GM18868 (cell line): ENCODE measurements around the gene C4BPB.

Experiments used
- ATAC-seq: cut with Tn5 transposase; IDR thresholded peaks from one replicate; pipeline ENCODE4 v1.9.1; 2021; ENCODE audit warnings: mild to moderate bottlenecking, moderate library complexity; ENCODE audit not compliant: unreplicated experiment

Gene C4BPB

GRCh38 chr1:207084232-207084631 lies 4.4 kb upstream of the C4BPB start:
- ATAC-seq: no peak

GRCh38 chr1:207084701-207085180 lies 3.9 kb upstream of the C4BPB start:
- no peak for ATAC-seq

DNA sequence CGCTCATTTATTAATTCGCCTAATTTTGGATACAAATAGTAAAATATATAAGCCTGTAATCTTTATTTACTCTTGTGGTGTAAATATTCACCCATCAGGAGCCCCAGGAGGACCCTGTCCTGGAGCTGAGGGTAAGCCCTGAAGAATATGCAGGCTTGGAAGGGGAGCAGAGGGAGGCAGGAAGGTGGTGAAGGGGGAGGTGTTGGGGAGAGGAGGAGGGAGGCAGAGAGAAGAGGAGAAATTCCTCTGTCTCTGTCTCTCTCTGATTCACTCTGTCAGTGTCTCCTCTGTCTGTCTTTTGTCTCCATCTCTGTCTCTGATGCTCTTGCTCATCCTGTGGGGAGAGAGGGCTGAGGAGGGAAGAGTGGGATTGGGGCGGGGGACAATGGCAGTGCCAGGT lies 2.8 kb upstream of the C4BPB start:
- ATAC-seq: no peak

DNA sequence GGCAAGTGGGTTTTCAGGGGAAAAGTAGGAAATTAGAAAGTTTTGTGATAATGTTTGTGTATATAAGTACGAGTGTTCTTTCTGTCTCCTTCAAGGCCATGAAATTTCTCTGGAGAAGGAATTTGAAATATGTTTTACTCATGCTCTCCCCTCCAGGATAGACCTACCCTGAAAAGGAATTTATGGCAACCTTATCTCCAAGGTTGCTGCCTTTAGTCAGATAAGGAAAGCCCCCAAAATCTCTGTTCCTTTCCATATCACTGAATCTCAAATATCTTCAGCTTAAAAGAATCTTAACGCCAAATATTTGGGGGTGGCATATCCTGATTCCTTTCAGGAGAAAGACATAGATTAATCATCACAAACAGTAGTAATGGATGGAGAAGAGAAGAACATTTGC lies 499 bp upstream of the C4BPB start:
- ATAC-seq: no peak

DNA sequence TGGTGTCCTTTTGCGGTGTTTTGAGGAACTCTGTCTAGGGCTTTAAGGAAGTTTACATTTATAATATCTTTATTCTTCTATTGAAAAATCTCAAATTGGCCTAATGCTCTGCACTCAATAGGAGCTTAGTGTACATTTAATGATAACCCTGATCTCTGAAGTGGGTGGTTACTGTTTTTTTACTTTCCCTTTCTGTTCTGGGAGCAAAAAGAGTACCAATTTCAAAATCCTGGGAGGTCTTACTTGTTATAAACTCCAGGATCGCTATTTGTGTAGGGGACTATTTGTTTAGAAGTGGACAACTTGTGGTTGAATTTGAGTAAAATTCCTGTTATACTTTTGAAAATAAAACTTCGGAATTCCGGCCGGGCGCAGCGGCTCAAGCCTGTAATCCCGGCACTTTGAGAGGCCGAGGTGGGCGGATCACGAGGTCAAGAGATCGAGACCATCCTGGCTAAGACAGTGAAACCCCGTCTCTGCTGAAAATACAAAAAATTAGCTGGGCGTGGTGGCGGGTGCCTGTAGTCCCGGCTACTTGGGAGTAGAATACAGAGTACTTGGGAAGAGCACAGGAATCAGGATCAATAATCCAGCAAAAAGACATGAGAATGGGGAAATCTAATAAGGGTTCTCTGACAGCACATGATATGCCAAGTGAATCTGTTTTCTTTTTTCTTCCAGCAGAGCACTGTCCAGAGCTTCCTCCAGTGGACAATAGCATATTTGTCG lies 1.1 kb downstream of the C4BPB start:
- ATAC-seq: peak; percentile 23

DNA sequence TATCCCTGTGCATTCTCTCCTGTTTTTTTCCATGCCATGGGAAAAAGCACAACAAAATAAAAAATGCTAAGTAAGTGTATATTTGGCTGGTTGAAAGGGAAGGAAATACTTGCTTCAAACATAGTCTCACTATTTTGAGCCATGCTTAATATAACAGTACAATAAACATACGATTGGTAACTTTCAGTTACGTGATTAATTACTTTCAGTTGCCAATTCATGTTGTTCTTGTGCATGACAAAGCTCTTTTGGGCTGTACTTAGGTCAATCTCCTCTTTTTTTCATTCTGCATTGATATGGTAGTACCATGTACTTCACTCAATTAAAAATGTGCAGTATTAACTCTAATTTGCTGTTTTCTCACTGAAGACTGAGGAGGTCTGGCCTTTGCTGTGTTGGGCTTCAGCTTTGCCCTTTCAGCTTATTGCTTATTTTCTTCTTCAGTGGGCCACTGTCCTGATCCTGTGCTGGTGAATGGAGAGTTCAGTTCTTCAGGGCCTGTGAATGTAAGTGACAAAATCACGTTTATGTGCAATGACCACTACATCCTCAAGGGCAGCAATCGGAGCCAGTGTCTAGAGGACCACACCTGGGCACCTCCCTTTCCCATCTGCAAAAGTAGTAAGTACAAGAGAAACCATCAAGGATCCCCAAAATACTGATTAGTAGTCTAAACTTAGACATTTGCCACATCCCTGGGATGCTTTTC lies 2.7 kb downstream of the C4BPB start:
- no peak for ATAC-seq

- no peak for ATAC-seq
Observed at GRCh38 chr1:207093944-207094343, 5.3 kb downstream of the C4BPB start.

GRCh38 chr1:207097871-207098324 lies 9.2 kb downstream of the C4BPB start:
- peak; percentile 95 for ATAC-seq

DNA sequence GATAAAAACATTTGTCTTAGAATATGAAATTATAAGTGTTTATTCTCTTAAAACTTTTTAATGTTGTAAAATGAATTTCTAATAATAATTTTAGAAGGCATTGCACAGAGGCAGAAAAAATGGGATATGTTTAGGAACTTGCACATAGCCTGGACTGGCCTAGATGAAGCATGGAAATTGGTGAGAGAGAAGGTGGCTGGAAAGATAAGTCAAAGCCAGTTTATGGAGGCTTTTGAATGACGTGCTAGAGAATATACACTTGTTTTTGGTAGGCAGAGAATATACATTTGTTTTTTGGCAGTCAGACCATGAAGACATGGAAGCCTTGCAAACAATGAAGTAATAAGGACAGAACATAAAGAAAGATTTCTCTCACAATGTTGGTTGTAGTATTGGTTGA lies 13.1 kb downstream of the C4BPB start:
- no peak for ATAC-seq

- ATAC-seq: no peak
Observed at GRCh38 chr1:207102146-207102545, 13.5 kb downstream of the C4BPB start.

DNA sequence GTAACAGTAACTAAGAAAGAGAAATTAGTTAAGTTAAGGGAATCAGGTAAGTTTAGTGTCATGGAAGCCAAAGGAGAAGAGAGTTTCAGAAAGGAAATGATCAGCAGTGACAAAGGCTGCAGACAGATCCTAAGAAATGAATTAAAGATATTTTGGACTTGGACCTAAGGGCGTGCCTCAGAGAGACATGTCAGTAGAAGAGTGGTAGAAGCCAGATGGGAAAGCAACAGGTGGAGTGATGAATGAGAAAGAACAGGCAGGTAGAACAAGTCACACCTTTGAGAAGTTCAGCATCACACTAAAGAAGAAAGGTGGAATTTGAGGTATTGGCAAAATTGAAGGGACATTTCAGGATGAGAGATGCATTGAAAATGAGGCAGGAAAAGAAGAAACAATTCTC lies 14.0 kb downstream of the C4BPB start:
- no peak for ATAC-seq

- no peak for ATAC-seq
Observed at GRCh38 chr1:207103892-207104373, 15.3 kb downstream of the C4BPB start, which contains the start of gene C4BPA. Gene C4BPA, plus strand, starts transcription at chr1:207104233. Its CDS starts 8,793 bp downstream, at chr1:207113026.

GRCh38 chr1:207109004-207109403 lies 20.3 kb downstream of the C4BPB start:
- ATAC-seq: no peak

DNA sequence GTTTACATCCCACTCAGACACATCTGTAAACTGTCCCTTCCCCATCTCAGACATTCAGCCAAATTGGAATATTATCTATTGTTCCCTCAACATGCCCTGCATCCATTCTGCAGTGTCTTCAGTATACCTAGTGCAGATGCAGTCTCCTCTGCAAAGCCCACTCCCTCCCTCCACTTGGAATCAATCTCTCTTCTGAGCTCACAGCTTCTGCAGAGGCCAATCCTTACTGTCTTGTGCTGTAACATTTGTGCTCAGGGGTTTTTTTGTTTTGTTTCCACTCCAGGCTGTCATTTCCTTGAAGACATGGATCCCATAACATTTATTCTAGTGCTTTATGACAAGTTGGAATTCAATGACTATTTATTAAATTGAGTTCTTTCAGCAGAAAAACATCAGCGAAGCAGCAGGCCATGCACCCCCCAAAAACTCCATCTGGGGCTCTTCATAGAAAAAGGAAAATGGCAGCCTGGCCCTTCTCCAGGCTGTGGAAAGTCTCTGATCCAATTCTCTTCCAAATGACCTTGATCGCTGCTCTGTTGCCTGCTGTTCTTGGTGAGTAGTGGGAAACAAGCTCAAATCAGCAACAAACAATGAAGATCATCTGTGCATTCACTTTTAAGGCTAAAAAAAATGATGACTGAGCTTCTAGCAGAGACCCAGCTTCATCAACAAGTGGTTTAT lies 24.1 kb downstream of the C4BPB start:
- ATAC-seq: no peak

DNA sequence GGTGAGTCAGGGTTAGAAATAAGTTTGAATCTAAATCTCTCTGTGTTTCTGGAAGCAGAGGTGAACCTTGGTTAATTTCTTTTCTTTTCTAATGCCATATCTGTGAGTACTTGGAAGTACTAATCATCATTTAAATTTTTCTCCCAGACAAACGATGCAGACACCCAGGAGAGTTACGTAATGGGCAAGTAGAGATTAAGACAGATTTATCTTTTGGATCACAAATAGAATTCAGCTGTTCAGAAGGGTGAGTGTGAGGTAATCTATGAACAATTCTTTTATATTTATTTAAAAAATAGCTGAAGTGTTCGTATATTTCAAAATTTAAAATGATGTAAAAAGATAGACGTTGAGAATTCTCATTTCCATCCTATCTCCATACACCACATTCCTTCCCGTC lies 26.6 kb downstream of the C4BPB start:
- no peak for ATAC-seq

DNA sequence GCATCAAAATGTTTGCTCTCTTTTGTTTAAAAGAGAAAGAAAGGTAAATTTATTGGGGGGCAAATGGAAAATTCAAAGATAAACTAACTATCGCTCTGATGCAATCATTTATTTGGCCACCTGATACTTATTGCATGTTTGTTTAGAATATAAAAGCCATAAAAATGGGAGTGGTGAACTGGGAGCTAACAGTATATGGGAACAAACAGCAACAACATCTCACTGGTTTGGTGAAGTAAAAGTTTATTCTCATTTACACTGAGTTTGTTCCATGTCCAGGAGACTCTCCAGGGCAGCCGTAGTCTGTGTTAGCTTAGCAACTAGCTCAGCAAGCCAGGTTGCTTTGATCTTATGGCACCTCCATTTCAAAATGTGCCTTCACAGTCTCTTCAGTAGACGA lies 35.7 kb downstream of the C4BPB start:
- ATAC-seq: no peak

- ATAC-seq: no peak
Observed at GRCh38 chr1:207128336-207128921, 39.8 kb downstream of the C4BPB start.

GRCh38 chr1:207129053-207129452 lies 40.4 kb downstream of the C4BPB start:
- ATAC-seq: no peak

DNA sequence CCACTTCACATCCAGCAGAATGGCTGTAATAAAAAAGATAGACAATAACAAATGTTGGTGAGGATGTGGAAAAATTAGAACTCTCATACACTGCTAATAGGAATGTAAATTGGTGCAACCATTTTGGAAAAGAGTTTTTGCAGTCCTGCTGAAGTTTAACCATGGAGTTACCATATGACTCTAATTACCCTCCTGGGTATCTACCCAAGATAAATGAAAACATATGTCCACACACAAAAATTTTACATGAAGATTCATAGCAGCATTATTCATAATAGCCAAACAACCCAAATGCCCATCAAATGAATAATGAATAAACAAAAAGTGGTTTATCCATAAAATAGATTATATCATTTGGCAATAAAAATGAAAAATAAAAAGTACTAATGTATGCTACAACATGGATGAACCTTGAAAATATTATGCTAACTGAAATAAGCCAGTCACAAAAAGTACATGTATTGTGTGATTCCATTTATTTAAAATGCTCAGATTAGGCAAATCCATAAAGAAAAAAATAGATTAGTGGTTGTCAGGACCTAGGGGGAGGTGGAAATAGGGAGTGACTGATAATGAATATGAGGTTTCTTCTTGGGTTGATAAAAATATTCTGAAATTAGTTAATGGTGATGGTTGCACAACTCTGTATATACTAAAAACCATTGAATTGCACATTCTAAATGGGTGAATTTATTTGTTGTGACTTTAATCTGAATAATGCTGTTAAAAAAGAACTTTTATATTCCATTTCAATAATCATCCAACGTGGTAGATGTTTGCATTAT lies 41.8 kb downstream of the C4BPB start:
- ATAC-seq: no peak

GRCh38 chr1:207131163-207131562 lies 42.5 kb downstream of the C4BPB start:
- no peak for ATAC-seq
